H1 (cell line): ENCODE measurements around the gene MARCHF2. TPM values are rescaled to one million over a fixed set of nuclear protein-coding genes. Genes with fewer than 3 reads are reported as not detected.

Source experiments
- EP300 ChIP-seq, 2 experiments: IDR thresholded peaks; 1 replicate in 1 of 2; 2 replicates in 1 of 2; pipeline ENCODE4 v1.6.1; 2011 to 2012; ENCODE audit warnings: low read depth in 2 of 2, low read length in 2 of 2, mild to moderate bottlenecking in 2 of 2, borderline replicate concordance in 1 of 2, inconsistent platforms in 1 of 2, moderate library complexity in 1 of 2
- polyA plus RNA-seq, 7 experiments: library from polyadenylated mRNA; depleted of rRNA in 3 of 7; stranded (reverse) in 5 of 7; unstranded in 2 of 7; fragments of >200 nt in 5 of 7; fragments of 200-250 nt in 2 of 7; gene quantifications; 1 replicate in 5 of 7; 2 replicates in 1 of 7; 4 replicates in 1 of 7; pipeline versions ENCODE4 v1.2.1 to v1.2.3, GENCODE V29; 2011 to 2013; ENCODE audit warnings: missing spikeins in 2 of 7, mixed read lengths in 2 of 7
- total RNA-seq: library from RNA; stranded (reverse); fragmentation: NEBNext Ultra II Directional; extraction: Animal tissue kit (Norgen Biotek cat#: 25700); gene quantifications from 2 replicates; pipeline ENCODE4 v1.2.1, GENCODE V29; 2021

MARCHF2 gene
- total and polyA plus RNA-seq, 2 of the 8 experiments (the other 6 are each of a cell fraction or from before 2014, with no cell fraction given), result 18.5 to 46.2 TPM

GRCh38 chr19:8462571-8462970 lies 49.5 kb downstream of the MARCHF2 start (continued):
- no peak for TF ChIP-seq EP300 (IDR thresholded peaks at IDR 0.05; ENCODE audit: borderline replicate concordance in 1 of 2, low read depth in 2 of 2, low read length in 2 of 2)
